ENCODE data around the gene LTBP1. TPM values are rescaled to one million over a fixed set of nuclear protein-coding genes. Genes with fewer than 3 reads are reported as not detected.

LTBP1 gene
- total RNA-seq, 4 donors from 2014 or later = 15.8 to 56.7 (median 28.3) TPM

DNA sequence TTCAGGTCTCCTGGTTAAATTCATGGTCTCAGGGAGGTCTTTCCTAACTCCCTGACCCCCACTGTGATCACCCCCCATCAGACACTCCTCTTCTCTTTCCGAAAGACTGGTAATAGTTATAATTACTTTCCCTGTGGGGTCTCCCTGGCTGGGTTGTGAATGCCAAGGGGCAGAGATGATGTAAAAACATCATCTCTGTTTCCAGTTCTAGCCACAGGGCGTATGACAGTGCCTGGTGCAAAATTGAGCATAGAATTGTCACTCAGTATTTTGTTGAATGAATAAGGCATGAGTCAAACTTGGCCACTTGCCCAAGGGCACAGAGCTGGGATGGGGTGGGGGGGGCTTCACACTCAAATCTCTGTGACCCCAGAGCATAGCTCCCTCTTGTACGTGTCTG, 65.2 kb downstream of the LTBP1 start:
- Histone ChIP-seq H3K4me1 (peaks cover 11 to 26% (median 14%) of the 10 kb centered on the region in 4 donors), H3K36me3 (no peaks in the 10 kb centered on the region), H3K9me3 (no peaks in the 10 kb centered on the region), H3K4me3 (no peak overlapping the region), H3K27ac (no peak overlapping the region), H3K27me3 (no peaks in the 10 kb centered on the region)
- DNase-seq = no peak
- intact Hi-C loops (cut with DNase I; ENCODE audit: low total_unique reads) (no loop called here), in situ Hi-C loops (cut with MboI; ENCODE audit: low pct_ligation_motif_present in 1 of 4, low pct_unique_long_range_greater_than_20kb in 1 of 4, low sequenced_read_pairs in 3 of 4) (no loop called here)
- WGBS, 2 donors (ENCODE audit: low coverage in 1 of 2) = 60 to 88% methylated on average over 1 to 3 of the region's 3 CpGs
- TF ChIP-seq POLR2A (IDR thresholded peaks at IDR 0.05) = no peak
- TF ChIP-seq EP300 (IDR thresholded peaks at IDR 0.05; ENCODE audit: low read depth) = no peak
- TF ChIP-seq, protein P1, sequence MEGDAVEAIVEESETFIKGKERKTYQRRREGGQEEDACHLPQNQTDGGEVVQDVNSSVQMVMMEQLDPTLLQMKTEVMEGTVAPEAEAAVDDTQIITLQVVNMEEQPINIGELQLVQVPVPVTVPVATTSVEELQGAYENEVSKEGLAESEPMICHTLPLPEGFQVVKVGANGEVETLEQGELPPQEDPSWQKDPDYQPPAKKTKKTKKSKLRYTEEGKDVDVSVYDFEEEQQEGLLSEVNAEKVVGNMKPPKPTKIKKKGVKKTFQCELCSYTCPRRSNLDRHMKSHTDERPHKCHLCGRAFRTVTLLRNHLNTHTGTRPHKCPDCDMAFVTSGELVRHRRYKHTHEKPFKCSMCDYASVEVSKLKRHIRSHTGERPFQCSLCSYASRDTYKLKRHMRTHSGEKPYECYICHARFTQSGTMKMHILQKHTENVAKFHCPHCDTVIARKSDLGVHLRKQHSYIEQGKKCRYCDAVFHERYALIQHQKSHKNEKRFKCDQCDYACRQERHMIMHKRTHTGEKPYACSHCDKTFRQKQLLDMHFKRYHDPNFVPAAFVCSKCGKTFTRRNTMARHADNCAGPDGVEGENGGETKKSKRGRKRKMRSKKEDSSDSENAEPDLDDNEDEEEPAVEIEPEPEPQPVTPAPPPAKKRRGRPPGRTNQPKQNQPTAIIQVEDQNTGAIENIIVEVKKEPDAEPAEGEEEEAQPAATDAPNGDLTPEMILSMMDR (IDR thresholded peaks at IDR 0.05) = no peak

DNA sequence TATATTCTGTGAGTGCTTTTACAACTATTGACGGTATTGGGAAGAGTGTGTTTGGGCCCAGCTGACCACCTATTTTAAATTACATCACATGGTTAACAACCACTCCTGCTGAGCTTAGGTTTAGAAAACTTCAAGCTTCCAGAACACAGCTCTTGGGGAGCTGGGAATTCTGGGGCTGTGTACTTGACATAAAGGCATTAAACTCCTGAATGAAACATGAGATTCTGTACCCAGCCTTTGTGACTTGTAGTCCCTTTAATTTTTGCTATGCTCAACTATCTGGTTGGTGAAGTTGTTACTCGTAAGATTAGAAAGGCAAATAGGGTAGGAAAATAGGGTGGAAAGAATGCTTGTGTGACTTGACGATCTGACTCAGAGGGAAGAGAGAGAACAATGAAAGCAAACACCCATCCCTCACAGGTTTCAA, 66.9 kb downstream of the LTBP1 start:
- Histone ChIP-seq H3K4me3 (no peak overlapping the region), H3K4me1 (peaks cover 11 to 26% (median 14%) of the 10 kb centered on the region in 4 donors), H3K36me3 (no peaks in the 10 kb centered on the region), H3K27ac (no peak overlapping the region), H3K27me3 (no peaks in the 10 kb centered on the region), H3K9me3 (no peaks in the 10 kb centered on the region)
- WGBS, 2 donors (ENCODE audit: low coverage in 1 of 2) = 59 to 71% methylated on average over 2 to 3 of the region's 3 CpGs
- intact Hi-C loops (cut with DNase I; ENCODE audit: low total_unique reads) = no loop called here
- TF ChIP-seq, protein P1 (IDR thresholded peaks at IDR 0.05) = no peak
- no peak for TF ChIP-seq POLR2AphosphoS5 (IDR thresholded peaks at IDR 0.05)
- TF ChIP-seq EP300 (IDR thresholded peaks at IDR 0.05; ENCODE audit: low read depth) = no peak
- TF ChIP-seq POLR2A (IDR thresholded peaks at IDR 0.05) = no peak
- in situ Hi-C loops (cut with MboI; ENCODE audit: low pct_ligation_motif_present in 1 of 4, low pct_unique_long_range_greater_than_20kb in 1 of 4, low sequenced_read_pairs in 3 of 4) = no loop called here
- DNase-seq = no peak

DNA sequence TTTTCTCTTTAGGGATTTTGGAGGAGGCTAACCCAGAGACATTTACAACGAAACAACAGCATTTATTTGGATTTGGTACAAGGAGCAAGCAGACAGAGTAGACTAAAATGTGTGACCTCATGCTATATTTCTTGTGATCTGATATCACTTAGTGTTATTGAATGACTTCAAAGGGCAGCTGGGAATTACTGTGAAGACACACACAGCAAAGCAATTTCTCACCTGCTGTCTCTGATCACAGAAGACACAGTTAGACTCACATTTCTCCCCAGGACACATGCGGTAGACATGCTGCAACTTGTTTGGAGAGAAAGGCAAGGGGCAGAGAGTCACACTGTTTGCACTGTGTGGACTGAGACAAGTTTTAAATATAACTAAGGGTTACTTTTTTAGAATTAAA, 67.5 kb downstream of the LTBP1 start:
- peaks cover 11 to 26% (median 14%) of the 10 kb centered on the region in 4 donors for H3K4me1 ChIP-seq
- H3K27me3 ChIP-seq = no peaks in the 10 kb centered on the region
- H3K27ac ChIP-seq = peak overlapping the region in 1 of 4 donors; percentile 73
- H3K4me3 ChIP-seq = no peak overlapping the region
- TF ChIP-seq EP300 (IDR thresholded peaks at IDR 0.05; ENCODE audit: low read depth) (no peak), POLR2AphosphoS5 (IDR thresholded peaks at IDR 0.05) (no peak), POLR2A (IDR thresholded peaks at IDR 0.05) (no peak)
- TF ChIP-seq, protein P1 (IDR thresholded peaks at IDR 0.05) = no peak
- WGBS, 2 donors (ENCODE audit: low coverage in 1 of 2) = 36 to 44% methylated on average over 1 to 2 of the region's 2 CpGs
- no peak for DNase-seq
- intact Hi-C loops (cut with DNase I; ENCODE audit: low total_unique reads) (no loop called here), in situ Hi-C loops (cut with MboI; ENCODE audit: low pct_ligation_motif_present in 1 of 4, low pct_unique_long_range_greater_than_20kb in 1 of 4, low sequenced_read_pairs in 3 of 4) (no loop called here)
- no peaks in the 10 kb centered on the region for H3K36me3 ChIP-seq
- no peaks in the 10 kb centered on the region for H3K9me3 ChIP-seq

DNA sequence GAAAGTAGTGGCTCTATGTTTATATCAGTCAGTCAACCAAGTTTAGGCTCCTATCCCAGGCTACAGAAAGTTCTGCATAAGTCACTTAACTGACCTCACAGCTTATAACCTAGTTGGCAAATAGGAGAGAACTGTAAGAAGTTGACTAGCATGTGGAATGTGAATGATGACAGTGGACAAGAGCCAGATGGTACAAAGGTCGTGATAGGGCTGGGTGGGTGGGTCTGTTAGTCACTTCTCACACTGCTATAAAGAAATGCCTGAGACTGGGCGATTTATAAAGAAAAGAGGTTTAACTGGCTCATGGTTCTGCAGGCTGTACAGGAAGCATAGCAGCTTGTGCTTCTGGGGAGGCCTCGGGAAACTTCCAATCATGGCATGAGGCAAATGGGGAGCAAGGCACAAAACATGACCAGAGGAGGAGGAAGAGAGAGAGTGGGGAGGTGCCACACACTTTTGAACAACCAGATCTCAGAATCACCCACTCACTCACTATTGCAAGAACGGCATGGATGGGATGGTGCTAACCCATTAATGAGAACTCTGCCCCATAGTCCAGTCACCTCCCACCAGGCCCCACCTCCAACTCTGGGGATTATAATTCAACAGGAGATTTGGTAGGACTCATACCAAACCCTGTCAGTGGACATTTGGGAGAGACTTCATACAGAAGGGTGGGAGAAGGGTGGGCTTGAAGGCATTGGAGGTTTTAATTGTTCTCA, 68.8 kb downstream of the LTBP1 start:
- intact Hi-C loops (cut with DNase I; ENCODE audit: low total_unique reads) = no loop called here
- H3K27me3 ChIP-seq = no peaks in the 10 kb centered on the region
- 45 to 100% methylated on average over 1 to 4 of the region's 4 CpGs for WGBS, 2 donors (ENCODE audit: low coverage in 1 of 2)
- in situ Hi-C loops (cut with MboI; ENCODE audit: low pct_ligation_motif_present in 1 of 4, low pct_unique_long_range_greater_than_20kb in 1 of 4, low sequenced_read_pairs in 3 of 4) = no loop called here
- peak; percentile 63 for DNase-seq
- TF ChIP-seq POLR2AphosphoS5 (IDR thresholded peaks at IDR 0.05) (peak in 2 of 3 donors; percentile 42 to 64), EP300 (IDR thresholded peaks at IDR 0.05; ENCODE audit: low read depth) (no peak)
- peak overlapping the region; percentile 73 to 79 (median 74) for H3K27ac ChIP-seq
- H3K4me3 ChIP-seq = no peak overlapping the region
- H3K4me1 ChIP-seq = peaks cover 11 to 26% (median 14%) of the 10 kb centered on the region in 4 donors
- no peaks in the 10 kb centered on the region for H3K9me3 ChIP-seq
- no peaks in the 10 kb centered on the region for H3K36me3 ChIP-seq

Data from transverse colon (tissue), 4 donors.